ENCODE measurements around the gene DPP7. TPM values are rescaled to one million over a fixed set of nuclear protein-coding genes. Genes with fewer than 3 reads are reported as not detected.

Gene DPP7
- total RNA-seq (2014; rRNA removed; shearing (Covaris generic)): 9.7 and 19.7 TPM in 2 replicates
- polyA plus RNA-seq (2016; fragmentation: Nextera tagmentation; extraction: Ambion mirVana): 25.2 and 26.8 TPM in 2 replicates
- long read RNA-seq, transcript DPP7-201 (13 exons, 1,590 nt): major isoform, 16 of 28 reads
- long read RNA-seq, partial matches to known transcripts: 1 of 28 reads
- long read RNA-seq, other reads (novel, unspliced or antisense): 11 of 28 reads

GRCh38 chr9:137114613-137115393, at the start of gene DPP7:
Gene DPP7, minus strand, starts transcription at chr9:137114733. Its CDS starts 20 bp downstream, at chr9:137114713.
- Histone ChIP-seq H3K4me1 (ENCODE audit: insufficient read depth) (no peaks in the 10 kb centered on the region; the same call in 1 of the 2 replicates), H3K9me2 (ENCODE audit: insufficient read depth) (no peaks in the 10 kb centered on the region), H3K27ac (ENCODE audit: low read depth) (no peak within 1 kb of the TSS), H3K4me3 (peak within 1 kb of the TSS; percentile 55), H4K20me1 (replicated peaks; ENCODE audit: insufficient read depth) (no peaks in the 10 kb centered on the region), H3K27me3 (ENCODE audit: insufficient read depth) (peaks cover 44% of the 10 kb centered on the region), H3K4me2 (peak within 1 kb of the TSS; percentile 81), H2AFZ (peak within 1 kb of the TSS; percentile 38; the same call in 1 of the 2 replicates), H3K79me2 (replicated peaks; ENCODE audit: insufficient read depth) (no peaks in the 10 kb centered on the region), H3K36me3 (ENCODE audit: insufficient read depth) (no peaks in the 10 kb centered on the region), H3F3A (replicated peaks; ENCODE audit: low read depth) (no peaks in the 10 kb centered on the region)
- TF ChIP-seq EZH2 (IDR thresholded peaks at IDR 0.05; ENCODE audit: low read depth, unreplicated experiment): peak; percentile 10
- no peak for TF ChIP-seq ZNF114 (CRISPR knock-in tag; IDR thresholded peaks at IDR 0.05)
- ATAC-seq (peak; percentile 42), DNase-seq (ENCODE audit: low spot score) (peak; percentile 45)
- no peaks in the 10 kb centered on the region; the same call in 2 of the 3 replicates for H3K4me1 Mint-ChIP-seq
- H3K27ac Mint-ChIP-seq: no peak within 1 kb of the TSS
- peak within 1 kb of the TSS; percentile 50 for H3K4me3 Mint-ChIP-seq
- peaks cover 26% of the 10 kb centered on the region for H3K27me3 Mint-ChIP-seq (ENCODE audit: insufficient read depth, low read depth, poor library complexity)
- peaks cover 5% of the 10 kb centered on the region; the same call in 1 of the 3 replicates for H3K36me3 Mint-ChIP-seq (ENCODE audit: low read depth)
- peaks cover 12% of the 10 kb centered on the region for H3K9me3 Mint-ChIP-seq

GRCh38 chr9:137163805-137164204, 49.3 kb upstream of the DPP7 start:
- Mint-ChIP-seq H3K36me3 (ENCODE audit: low read depth) (no peaks in the 10 kb centered on the region), H3K4me1 (no peaks in the 10 kb centered on the region; the same call in 2 of the 3 replicates), H3K27me3 (ENCODE audit: insufficient read depth, low read depth, poor library complexity) (peaks cover 86% of the 10 kb centered on the region), H3K27ac (no peak overlapping the region), H3K4me3 (peak overlapping the region; percentile 69), H3K9me3 (no peaks in the 10 kb centered on the region)
- H3K4me3 ChIP-seq: peak overlapping the region; percentile 62; the same call in 1 of the 2 replicates
- H2AFZ ChIP-seq: no peak overlapping the region
- no peak overlapping the region for H3K27ac ChIP-seq (ENCODE audit: low read depth)
- no peaks in the 10 kb centered on the region for H3K36me3 ChIP-seq (ENCODE audit: insufficient read depth)
- TF ChIP-seq JUNB (IDR thresholded peaks at IDR 0.05; ENCODE audit: unreplicated experiment): no peak
- TF ChIP-seq ZNF114 (CRISPR knock-in tag; IDR thresholded peaks at IDR 0.05): no peak
- TF ChIP-seq CREB1 (CRISPR knock-in tag; IDR thresholded peaks at IDR 0.05; ENCODE audit: low read depth): no peak
- no peak for TF ChIP-seq STAT1 (IDR thresholded peaks at IDR 0.05; ENCODE audit: unreplicated experiment)
- TF ChIP-seq ZNF331 (CRISPR knock-in tag; IDR thresholded peaks at IDR 0.05; ENCODE audit: low read depth): no peak
- no peak for TF ChIP-seq ETS1 (IDR thresholded peaks at IDR 0.05)
- no peak for TF ChIP-seq EZH2phosphoT487 (IDR thresholded peaks at IDR 0.05; ENCODE audit: unreplicated experiment)
- no peak for TF ChIP-seq CTCF (conservative IDR thresholded peaks at IDR 0.05; ENCODE audit: low read depth in 2 of 2)
- no peak for TF ChIP-seq EZH2 (IDR thresholded peaks at IDR 0.05; ENCODE audit: low read depth, unreplicated experiment)
- no peaks in the 10 kb centered on the region for H3K79me2 ChIP-seq (replicated peaks; ENCODE audit: insufficient read depth)
- ATAC-seq: no peak
- no peaks in the 10 kb centered on the region for H3F3A ChIP-seq (replicated peaks; ENCODE audit: low read depth)
- peaks cover 86% of the 10 kb centered on the region for H3K27me3 ChIP-seq (ENCODE audit: insufficient read depth)
- no peak for DNase-seq (ENCODE audit: low spot score)
- H4K20me1 ChIP-seq (replicated peaks; ENCODE audit: insufficient read depth): no peaks in the 10 kb centered on the region
- H3K4me1 ChIP-seq (ENCODE audit: insufficient read depth): no peaks in the 10 kb centered on the region; the same call in 1 of the 2 replicates
- H3K4me2 ChIP-seq: peak overlapping the region; percentile 82
- H3K9me2 ChIP-seq (ENCODE audit: insufficient read depth): no peaks in the 10 kb centered on the region
